ENCODE data around the gene ZNF541. TPM values are rescaled to one million over a fixed set of nuclear protein-coding genes. Genes with fewer than 3 reads are reported as not detected.
"Not testable (repeated sequence)": the region's sequence is repeated elsewhere in the genome, so short reads cannot be mapped to it uniquely, and the experiment has no call there.

The ZNF541 gene
- total RNA-seq, 1 experiment from 2014 or later, result not detected

DNA sequence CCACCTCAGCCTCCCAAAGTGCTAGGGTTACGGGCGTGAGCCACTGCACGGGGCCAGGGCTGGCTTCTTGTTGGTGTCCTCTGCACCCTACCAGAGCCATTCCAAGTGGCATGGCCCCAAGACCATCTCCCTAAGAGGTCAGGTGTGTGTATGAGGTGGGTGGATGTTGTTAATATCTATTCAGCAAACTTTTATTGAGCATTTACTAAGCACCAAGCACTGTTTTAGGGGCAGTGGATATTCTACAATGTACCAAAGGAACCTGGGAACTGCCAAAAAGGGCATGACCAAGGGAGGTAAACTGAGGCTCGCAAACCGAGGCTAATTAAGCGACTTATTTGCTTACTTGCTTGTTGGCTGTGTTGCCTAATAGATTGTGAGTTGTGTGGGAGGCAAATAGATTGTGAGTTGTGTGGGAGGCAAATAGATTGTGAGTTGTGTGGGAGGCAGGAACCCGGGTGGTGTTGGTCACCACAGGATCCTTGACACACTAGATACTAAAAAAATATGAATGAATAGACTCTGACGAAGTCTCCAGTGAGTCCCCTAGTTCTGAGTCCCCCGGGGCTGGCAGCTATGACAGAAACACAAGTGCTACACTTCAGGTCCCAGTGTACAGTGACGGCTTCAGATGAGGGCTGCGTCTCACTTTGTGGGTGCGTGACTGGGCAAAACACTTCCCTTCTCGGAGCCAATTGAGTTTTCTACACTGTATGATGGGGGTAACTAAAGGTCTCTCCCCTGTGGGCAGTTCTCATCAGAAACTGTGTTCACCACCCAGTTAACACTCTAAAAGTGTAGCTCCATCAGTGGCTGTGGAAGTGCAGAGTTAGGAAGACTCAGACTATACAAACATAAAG is 31.0 kb upstream of the ZNF541 start:
- Histone ChIP-seq H3K9me2 (replicated peaks; ENCODE audit: insufficient read depth, low read length) (no peaks in the 10 kb centered on the region), H2AFZ (ENCODE audit: low read length) (no peak overlapping the region), H3K4me1 (ENCODE audit: low read length) (peaks cover 18% of the 10 kb centered on the region), H3K4me3 (ENCODE audit: low read length) (no peak overlapping the region), H3K27me3 (ENCODE audit: low read length) (no peaks in the 10 kb centered on the region), H3K9me3 (ENCODE audit: low read length) (no peaks in the 10 kb centered on the region), H3K27ac (ENCODE audit: low read length) (no peak overlapping the region), H3K36me3 (ENCODE audit: insufficient read depth, low read length) (no peaks in the 10 kb centered on the region), H3K4me2 (ENCODE audit: low read depth, low read length, poor library complexity, severe bottlenecking) (no peak overlapping the region), H3K79me2 (ENCODE audit: low read length) (peaks cover 5% of the 10 kb centered on the region; the same call in 1 of the 2 replicates), H3K9ac (ENCODE audit: low read length) (no peak overlapping the region), H4K20me1 (ENCODE audit: insufficient read depth, low read depth, low read length) (no peaks in the 10 kb centered on the region)
- no peak for DNase-seq

DNA sequence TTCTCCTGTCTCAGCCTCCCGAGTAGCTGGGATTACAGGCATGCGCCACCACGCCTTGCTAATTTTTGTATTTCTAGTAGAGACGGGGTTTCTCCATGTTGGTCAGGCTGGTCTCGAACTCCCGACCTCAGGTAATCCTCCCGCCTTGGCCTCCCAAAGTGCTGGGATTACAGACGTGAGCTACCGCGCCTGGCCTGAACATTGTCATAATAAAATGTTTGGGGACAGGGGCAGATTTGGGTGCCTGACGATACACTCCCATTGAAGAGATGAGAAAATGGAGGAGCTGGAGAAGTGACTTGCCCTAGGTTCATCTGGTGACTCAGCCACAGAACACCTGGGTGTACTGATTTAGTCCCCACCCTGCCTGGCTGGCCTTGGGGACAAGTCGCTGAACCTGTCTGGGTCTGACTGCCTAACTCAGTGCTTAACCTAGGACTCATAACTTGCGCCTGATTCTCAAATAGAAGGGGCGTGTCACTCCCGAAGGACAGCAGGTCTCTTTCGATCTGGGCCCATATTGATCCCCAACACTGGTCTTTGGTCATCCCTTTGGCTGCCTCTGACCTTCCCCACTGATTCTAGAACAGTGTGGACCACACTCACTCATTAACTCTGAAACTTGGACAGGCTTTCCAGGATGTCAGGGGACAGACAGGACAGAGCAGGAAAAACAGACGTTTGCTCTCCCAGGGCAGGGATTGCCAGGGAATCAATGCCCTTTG is 28.4 kb upstream of the ZNF541 start:
- peaks cover 14% of the 10 kb centered on the region for H3K4me1 ChIP-seq (ENCODE audit: low read length)
- no peaks in the 10 kb centered on the region for H4K20me1 ChIP-seq (ENCODE audit: insufficient read depth, low read depth, low read length)
- peak overlapping the region; percentile 82 for H3K9ac ChIP-seq (ENCODE audit: low read length)
- peak overlapping the region; percentile 79 for H3K4me3 ChIP-seq (ENCODE audit: low read length)
- no peaks in the 10 kb centered on the region for H3K9me2 ChIP-seq (replicated peaks; ENCODE audit: insufficient read depth, low read length)
- H2AFZ ChIP-seq (ENCODE audit: low read length), result no peak overlapping the region; the same call in 1 of the 2 replicates
- no peak for DNase-seq
- H3K9me3 ChIP-seq (ENCODE audit: low read length), result no peaks in the 10 kb centered on the region
- no peaks in the 10 kb centered on the region for H3K36me3 ChIP-seq (ENCODE audit: insufficient read depth, low read length)
- H3K27ac ChIP-seq (ENCODE audit: low read length), result no peak overlapping the region
- peak overlapping the region; percentile 87 for H3K4me2 ChIP-seq (ENCODE audit: low read depth, low read length, poor library complexity, severe bottlenecking)
- H3K79me2 ChIP-seq (ENCODE audit: low read length), result no peaks in the 10 kb centered on the region
- no peaks in the 10 kb centered on the region for H3K27me3 ChIP-seq (ENCODE audit: low read length)

DNA sequence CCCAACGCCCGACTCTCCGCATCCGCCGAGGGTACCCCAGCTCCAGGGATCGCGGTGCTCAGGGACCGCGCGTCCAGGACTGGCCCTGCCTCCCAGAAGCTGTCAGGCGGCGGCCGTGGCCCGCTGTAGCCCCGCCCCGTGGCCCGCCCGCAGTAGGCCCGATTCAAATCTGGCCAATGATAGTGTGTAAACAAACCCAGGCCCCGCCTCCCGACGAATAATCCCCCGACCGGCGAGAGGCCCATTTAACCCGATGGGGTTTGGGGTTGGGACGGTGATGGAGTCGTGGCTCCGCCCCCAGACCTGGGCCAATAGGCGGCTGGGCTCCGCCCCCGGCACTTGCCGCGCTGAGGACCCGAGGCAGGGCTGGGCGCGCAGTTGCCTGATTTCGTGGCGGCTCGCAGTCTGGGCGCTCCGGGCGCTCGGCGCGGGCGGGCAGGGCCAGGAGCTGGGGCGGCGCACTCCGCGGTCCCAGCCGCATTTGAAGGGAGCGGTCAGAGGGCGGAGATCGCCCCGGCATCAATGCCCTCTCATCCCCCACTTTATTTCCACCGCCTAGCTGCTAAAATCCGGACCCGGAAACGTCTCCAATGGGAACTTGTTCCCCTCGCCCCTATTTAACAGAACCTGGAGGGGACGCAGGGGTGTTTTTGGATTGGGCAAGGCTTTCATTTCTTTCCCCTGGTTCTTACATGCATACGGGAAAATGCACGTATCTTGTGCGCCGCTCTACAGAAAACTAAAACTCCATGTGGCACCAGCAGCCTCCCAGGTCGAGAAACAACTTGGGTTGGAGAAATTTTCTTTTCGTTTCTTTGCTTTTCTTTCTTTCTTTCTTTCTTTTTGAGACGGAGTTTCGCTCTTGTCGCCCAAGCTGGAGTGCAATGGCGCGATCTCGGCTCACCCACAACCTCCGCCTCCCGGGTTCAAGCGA is 27.6 kb upstream of the ZNF541 start:
- Histone ChIP-seq H3K4me2 (ENCODE audit: low read depth, low read length, poor library complexity, severe bottlenecking) (peak overlapping the region; percentile 87), H3K27me3 (ENCODE audit: low read length) (no peaks in the 10 kb centered on the region), H3K9me2 (replicated peaks; ENCODE audit: insufficient read depth, low read length) (no peaks in the 10 kb centered on the region), H3K27ac (ENCODE audit: low read length) (peak overlapping the region; percentile 37; the same call in 1 of the 2 replicates), H2AFZ (ENCODE audit: low read length) (peak overlapping the region; percentile 93), H3K36me3 (ENCODE audit: insufficient read depth, low read length) (no peaks in the 10 kb centered on the region), H3K4me3 (ENCODE audit: low read length) (peak overlapping the region; percentile 79), H3K9me3 (ENCODE audit: low read length) (no peaks in the 10 kb centered on the region), H4K20me1 (ENCODE audit: insufficient read depth, low read depth, low read length) (no peaks in the 10 kb centered on the region), H3K79me2 (ENCODE audit: low read length) (no peaks in the 10 kb centered on the region), H3K4me1 (ENCODE audit: low read length) (peaks cover 14% of the 10 kb centered on the region), H3K9ac (ENCODE audit: low read length) (peak overlapping the region; percentile 82)
- DNase-seq, result peak; percentile 99

DNA sequence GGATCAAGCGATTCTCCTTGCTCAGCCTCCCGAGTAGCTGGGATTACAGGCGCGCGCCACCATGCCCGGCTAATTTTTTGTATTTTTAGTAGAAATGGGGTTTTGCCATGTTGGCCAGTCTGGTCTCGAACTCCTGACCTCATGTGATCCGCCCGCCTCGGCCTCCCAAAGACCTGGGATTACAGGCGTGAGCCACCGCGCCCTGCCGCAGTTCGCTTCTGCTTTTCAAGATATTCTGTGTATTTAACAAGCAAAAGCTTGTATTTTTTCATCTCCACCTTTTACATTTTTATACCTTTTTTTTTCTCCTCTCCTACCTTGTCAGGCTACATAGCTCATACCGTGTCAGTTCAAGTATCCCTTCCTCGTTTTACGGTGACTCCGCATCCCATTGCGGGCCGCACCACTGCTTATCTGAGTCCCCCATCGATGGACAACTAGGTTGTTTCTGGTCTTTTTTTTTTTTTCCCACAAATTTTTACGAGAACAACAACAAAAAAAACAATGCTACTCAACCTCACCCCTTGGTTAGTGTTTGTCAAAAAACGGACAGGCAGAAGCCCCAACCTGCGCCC is 26.8 kb upstream of the ZNF541 start:
- Histone ChIP-seq H3K4me2 (ENCODE audit: low read depth, low read length, poor library complexity, severe bottlenecking) (peak overlapping the region; percentile 86), H3K4me3 (ENCODE audit: low read length) (peak overlapping the region; percentile 66), H3K4me1 (ENCODE audit: low read length) (peaks cover 14% of the 10 kb centered on the region), H2AFZ (ENCODE audit: low read length) (peak overlapping the region; percentile 77), H3K9ac (ENCODE audit: low read length) (peak overlapping the region; percentile 69)
- not testable (repeated sequence) for H3K36me3 ChIP-seq (ENCODE audit: insufficient read depth, low read length); H3K9me3 ChIP-seq (ENCODE audit: low read length); H4K20me1 ChIP-seq (ENCODE audit: insufficient read depth, low read depth, low read length); H3K27ac ChIP-seq (ENCODE audit: low read length); H3K27me3 ChIP-seq (ENCODE audit: low read length); H3K9me2 ChIP-seq (replicated peaks; ENCODE audit: insufficient read depth, low read length); DNase-seq; H3K79me2 ChIP-seq (ENCODE audit: low read length)

DNA sequence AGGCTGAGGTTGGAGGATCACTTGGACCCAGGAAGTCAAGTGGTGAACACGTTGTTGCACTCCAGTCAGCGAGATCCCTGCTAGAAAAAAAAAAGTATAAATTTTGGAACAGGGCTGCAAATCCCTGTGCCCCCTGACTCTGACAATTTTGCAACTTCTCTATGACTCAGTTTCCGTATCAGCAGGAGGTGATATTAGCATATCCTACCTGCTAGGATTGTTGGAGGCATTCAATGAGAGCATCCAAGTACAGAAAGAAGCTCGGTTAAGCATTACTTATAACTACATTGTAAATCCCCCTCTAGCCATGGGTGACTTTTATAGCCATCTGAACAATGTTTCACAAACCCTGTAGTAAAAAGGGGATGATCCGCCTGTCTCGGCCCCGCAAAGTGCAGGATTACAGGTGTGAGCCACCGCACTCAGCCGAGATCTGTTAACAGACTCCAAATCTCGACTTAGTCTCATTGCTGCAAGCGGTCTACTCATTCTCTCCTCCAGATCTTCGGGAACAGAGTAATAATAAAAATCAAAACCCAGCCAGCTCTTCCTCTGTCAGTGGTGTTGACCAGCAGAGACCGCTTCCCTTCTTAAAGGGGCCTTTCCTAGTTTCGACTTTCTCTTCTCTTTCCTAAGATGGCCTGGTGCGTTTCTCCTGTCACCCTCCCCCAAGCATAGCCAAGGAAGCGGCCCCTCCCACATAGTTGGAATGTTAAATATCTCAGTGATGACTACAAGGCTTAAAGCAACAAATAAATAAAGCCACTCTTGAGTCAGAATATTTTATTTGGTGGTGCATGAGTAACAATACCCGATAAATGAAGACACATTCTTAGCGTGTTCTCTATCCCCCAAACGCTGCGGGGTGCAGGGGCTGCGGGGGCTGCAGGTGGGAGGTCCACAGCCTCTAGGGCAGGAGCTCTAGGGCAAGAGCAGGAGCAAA is 25.7 kb upstream of the ZNF541 start:
- Histone ChIP-seq H3K9me2 (replicated peaks; ENCODE audit: insufficient read depth, low read length) (no peaks in the 10 kb centered on the region), H3K4me1 (ENCODE audit: low read length) (peaks cover 14% of the 10 kb centered on the region), H3K27me3 (ENCODE audit: low read length) (no peaks in the 10 kb centered on the region), H4K20me1 (ENCODE audit: insufficient read depth, low read depth, low read length) (no peaks in the 10 kb centered on the region), H3K36me3 (ENCODE audit: insufficient read depth, low read length) (no peaks in the 10 kb centered on the region), H3K27ac (ENCODE audit: low read length) (no peak overlapping the region), H3K79me2 (ENCODE audit: low read length) (no peaks in the 10 kb centered on the region), H3K4me3 (ENCODE audit: low read length) (no peak overlapping the region), H2AFZ (ENCODE audit: low read length) (no peak overlapping the region), H3K9me3 (ENCODE audit: low read length) (no peaks in the 10 kb centered on the region), H3K4me2 (ENCODE audit: low read depth, low read length, poor library complexity, severe bottlenecking) (no peak overlapping the region), H3K9ac (ENCODE audit: low read length) (no peak overlapping the region; the same call in 1 of the 2 replicates)
- DNase-seq, result no peak

DNA sequence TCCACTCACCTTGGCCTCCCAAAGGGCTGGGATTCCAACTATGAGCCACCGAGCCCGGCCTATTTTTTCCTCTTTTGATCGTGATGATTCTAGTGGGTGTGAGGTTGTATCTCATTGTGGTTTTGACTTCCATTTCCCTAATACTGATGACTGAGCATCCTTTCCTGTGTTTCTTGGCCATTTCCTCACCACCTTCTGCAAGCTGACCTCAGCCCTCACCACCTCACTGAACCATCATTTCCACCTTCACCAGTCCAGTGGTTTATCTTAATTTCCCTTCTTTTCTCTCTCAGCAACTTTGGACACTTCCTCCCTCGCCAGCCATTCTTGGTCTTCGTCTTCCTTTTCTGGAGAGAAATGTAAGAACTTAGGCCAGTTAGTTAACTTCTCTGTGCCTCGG is 23.0 kb upstream of the ZNF541 start:
- no peaks in the 10 kb centered on the region for H3K9me3 ChIP-seq (ENCODE audit: low read length)
- no peak overlapping the region for H3K9ac ChIP-seq (ENCODE audit: low read length)
- H3K4me1 ChIP-seq (ENCODE audit: low read length), result peaks cover 9% of the 10 kb centered on the region
- H4K20me1 ChIP-seq (ENCODE audit: insufficient read depth, low read depth, low read length), result no peaks in the 10 kb centered on the region
- no peaks in the 10 kb centered on the region for H3K79me2 ChIP-seq (ENCODE audit: low read length)
- H2AFZ ChIP-seq (ENCODE audit: low read length), result no peak overlapping the region
- no peak overlapping the region for H3K4me3 ChIP-seq (ENCODE audit: low read length)
- H3K9me2 ChIP-seq (replicated peaks; ENCODE audit: insufficient read depth, low read length), result no peaks in the 10 kb centered on the region
- no peaks in the 10 kb centered on the region for H3K27me3 ChIP-seq (ENCODE audit: low read length)
- H3K36me3 ChIP-seq (ENCODE audit: insufficient read depth, low read length), result no peaks in the 10 kb centered on the region
- H3K4me2 ChIP-seq (ENCODE audit: low read depth, low read length, poor library complexity, severe bottlenecking), result no peak overlapping the region
- H3K27ac ChIP-seq (ENCODE audit: low read length), result no peak overlapping the region
- no peak for DNase-seq

DNA sequence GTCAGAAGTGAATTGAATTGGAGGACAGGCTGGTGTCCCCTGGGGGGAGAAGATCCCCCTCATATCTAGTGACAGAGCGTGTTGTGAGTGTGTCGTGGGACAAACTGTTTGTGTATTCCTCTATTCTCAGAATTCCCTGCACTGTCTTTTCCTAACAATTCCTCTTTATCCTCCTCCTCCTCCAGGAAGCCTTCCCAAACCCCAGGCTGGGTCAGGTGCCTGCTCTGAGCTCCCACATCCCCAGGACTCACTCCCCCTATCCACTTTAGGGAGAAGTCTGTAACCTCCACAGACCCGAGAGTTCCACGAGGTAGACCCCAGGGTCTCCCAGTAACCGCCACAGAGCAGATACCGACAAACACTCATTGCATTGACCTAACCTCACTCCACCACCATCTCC is 20.9 kb upstream of the ZNF541 start:
- Histone ChIP-seq H3K79me2 (ENCODE audit: low read length) (no peaks in the 10 kb centered on the region), H3K9ac (ENCODE audit: low read length) (no peak overlapping the region), H3K9me2 (replicated peaks; ENCODE audit: insufficient read depth, low read length) (no peaks in the 10 kb centered on the region), H3K27ac (ENCODE audit: low read length) (no peak overlapping the region), H3K4me3 (ENCODE audit: low read length) (no peak overlapping the region), H2AFZ (ENCODE audit: low read length) (no peak overlapping the region), H3K4me2 (ENCODE audit: low read depth, low read length, poor library complexity, severe bottlenecking) (no peak overlapping the region), H3K9me3 (ENCODE audit: low read length) (no peaks in the 10 kb centered on the region), H3K36me3 (ENCODE audit: insufficient read depth, low read length) (no peaks in the 10 kb centered on the region), H4K20me1 (ENCODE audit: insufficient read depth, low read depth, low read length) (no peaks in the 10 kb centered on the region), H3K4me1 (ENCODE audit: low read length) (no peaks in the 10 kb centered on the region), H3K27me3 (ENCODE audit: low read length) (no peaks in the 10 kb centered on the region)
- DNase-seq, result no peak

Measured in Karpas-422 (cell line).